K562 (cell line): ENCODE data around the gene TYW1.
"Not testable (repeated sequence)": the region's sequence is repeated elsewhere in the genome, so short reads cannot be mapped to it uniquely, and the experiment has no call there.

Experiments used
- MTF1 ChIP-seq: fragments of 250-450 bp; sonication (Bioruptor Pico); IDR thresholded peaks from 2 replicates; pipeline ENCODE4 v1.9.0; 2021; ENCODE audit warnings: moderate library complexity, mild to moderate bottlenecking, inconsistent platforms, borderline replicate concordance
- PHB2 ChIP-seq: fragments of 450-650 bp; IDR thresholded peaks from 2 replicates; pipeline ENCODE4 v1.6.1; 2017; ENCODE audit warnings: low read depth
- SETDB1 ChIP-seq: IDR thresholded peaks from one replicate; pipeline ENCODE4 v1.6.1; 2012; ENCODE audit warnings: low read length, control low read depth, inconsistent platforms
- SFPQ ChIP-seq: fragments of 200-400 bp; formaldehyde crosslinking; IDR thresholded peaks from 2 replicates; pipeline ENCODE4 v1.6.1; 2017; ENCODE audit warnings: mild to moderate bottlenecking, low read depth, low read length, moderate library complexity
- SRSF9 ChIP-seq: fragments of 200-400 bp; formaldehyde crosslinking; IDR thresholded peaks from 2 replicates; pipeline ENCODE4 v1.6.1; 2017; ENCODE audit warnings: low read depth, low read length, borderline replicate concordance
- ZSCAN32 ChIP-seq: fragments of 450-650 bp; formaldehyde crosslinking; IDR thresholded peaks from 2 replicates; pipeline ENCODE4 v1.4.0; 2020; ENCODE audit warnings: mild to moderate bottlenecking, moderate library complexity
- TF ChIP-seq, protein P1 (sequence below), 3 experiments: IDR thresholded peaks in 2 of 3; conservative IDR thresholded peaks in 1 of 3; 2 replicates each; pipeline ENCODE4 v1.5.1; 2011 to 2012; ENCODE audit warnings: low read length in 3 of 3, mild to moderate bottlenecking in 3 of 3, control low read depth in 2 of 3, improper control_type of control experiment in 1 of 3, inconsistent platforms in 1 of 3, low read depth in 1 of 3, mixed read lengths in 1 of 3, moderate library complexity in 1 of 3; ENCODE audit not compliant: insufficient read depth in 2 of 3

GRCh38 chr7:67009677-67010076 is 13.0 kb downstream of the TYW1 start:
- TF ChIP-seq MTF1 (CRISPR knock-in tag); SFPQ; SRSF9; SETDB1; PHB2; ZSCAN32: not testable (repeated sequence)
- TF ChIP-seq, protein P1, sequence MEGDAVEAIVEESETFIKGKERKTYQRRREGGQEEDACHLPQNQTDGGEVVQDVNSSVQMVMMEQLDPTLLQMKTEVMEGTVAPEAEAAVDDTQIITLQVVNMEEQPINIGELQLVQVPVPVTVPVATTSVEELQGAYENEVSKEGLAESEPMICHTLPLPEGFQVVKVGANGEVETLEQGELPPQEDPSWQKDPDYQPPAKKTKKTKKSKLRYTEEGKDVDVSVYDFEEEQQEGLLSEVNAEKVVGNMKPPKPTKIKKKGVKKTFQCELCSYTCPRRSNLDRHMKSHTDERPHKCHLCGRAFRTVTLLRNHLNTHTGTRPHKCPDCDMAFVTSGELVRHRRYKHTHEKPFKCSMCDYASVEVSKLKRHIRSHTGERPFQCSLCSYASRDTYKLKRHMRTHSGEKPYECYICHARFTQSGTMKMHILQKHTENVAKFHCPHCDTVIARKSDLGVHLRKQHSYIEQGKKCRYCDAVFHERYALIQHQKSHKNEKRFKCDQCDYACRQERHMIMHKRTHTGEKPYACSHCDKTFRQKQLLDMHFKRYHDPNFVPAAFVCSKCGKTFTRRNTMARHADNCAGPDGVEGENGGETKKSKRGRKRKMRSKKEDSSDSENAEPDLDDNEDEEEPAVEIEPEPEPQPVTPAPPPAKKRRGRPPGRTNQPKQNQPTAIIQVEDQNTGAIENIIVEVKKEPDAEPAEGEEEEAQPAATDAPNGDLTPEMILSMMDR (IDR thresholded peaks at IDR 0.05 in 2 of 3, conservative IDR thresholded peaks at IDR 0.05 in 1 of 3; ENCODE audit: insufficient read depth in 2 of 3, low read depth in 1 of 3, low read length in 3 of 3) = not testable (repeated sequence)
